ENCODE results near the gene ADAP2. TPM values are rescaled to one million over a fixed set of nuclear protein-coding genes. Genes with fewer than 3 reads are reported as not detected.

Gene ADAP2
- total and polyA plus RNA-seq, 12 donors: 4.1 to 84.7 (median 32.8) TPM

- no peak for TF ChIP-seq POLR2A (IDR thresholded peaks at IDR 0.05)
- no peak for TF ChIP-seq CTCF (IDR thresholded peaks at IDR 0.05)
- no peak overlapping the region for H3K27ac ChIP-seq
- H3K36me3 ChIP-seq (replicated peaks in 1 of 2): no peaks in the 10 kb centered on the region
- H3K4me1 ChIP-seq (replicated peaks in 1 of 2): no peaks in the 10 kb centered on the region
- no peak for DNase-seq
- no peak overlapping the region for H3K4me3 ChIP-seq
- H3K9me3 ChIP-seq (replicated peaks in 1 of 3): no peaks in the 10 kb centered on the region
- no peaks in the 10 kb centered on the region for H3K27me3 ChIP-seq
- intact Hi-C loops (cut with DNase I): no loop called here
Measured at GRCh38 chr17:30913955-30914354, 7.8 kb upstream of the ADAP2 start.

- no peak overlapping the region for H3K4me3 ChIP-seq
- H3K4me1 ChIP-seq (replicated peaks in 1 of 2): no peaks in the 10 kb centered on the region
- no peak for TF ChIP-seq CTCF (IDR thresholded peaks at IDR 0.05)
- TF ChIP-seq POLR2A (IDR thresholded peaks at IDR 0.05): no peak
- WGBS, 4 donors: 70 to 75% (median 73%) methylated on average over 5 of the region's 5 CpGs
- intact Hi-C loops (cut with DNase I): no loop called here
- DNase-seq: no peak
- no peaks in the 10 kb centered on the region for H3K9me3 ChIP-seq (replicated peaks in 1 of 3)
- no peaks in the 10 kb centered on the region for H3K27me3 ChIP-seq
- no peaks in the 10 kb centered on the region for H3K36me3 ChIP-seq (replicated peaks in 1 of 2)
- H3K27ac ChIP-seq: no peak overlapping the region
Measured at GRCh38 chr17:30915833-30916611, 5.7 kb upstream of the ADAP2 start.

DNA sequence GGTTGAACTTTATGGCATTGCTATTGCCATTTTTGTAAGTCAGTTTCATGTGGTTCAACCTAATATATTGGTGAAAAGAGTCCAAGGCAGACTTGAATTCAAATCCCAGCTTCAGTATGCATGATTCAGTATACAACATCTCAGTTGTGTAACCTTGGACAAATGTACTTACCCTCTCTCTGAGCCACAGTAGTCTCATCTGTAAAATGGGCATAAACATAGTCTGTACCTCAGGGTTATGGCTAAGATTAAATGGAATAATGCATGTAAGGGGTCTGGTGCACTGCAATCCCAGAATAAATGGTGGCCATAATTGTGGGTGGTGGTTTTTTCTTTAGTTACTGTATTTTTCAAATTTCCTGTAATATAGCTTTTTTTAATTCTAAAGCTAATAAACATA, 4.7 kb upstream of the ADAP2 start:
- Histone ChIP-seq H3K36me3 (replicated peaks in 1 of 2) (no peaks in the 10 kb centered on the region), H3K9me3 (replicated peaks in 1 of 3) (no peaks in the 10 kb centered on the region), H3K27me3 (no peaks in the 10 kb centered on the region), H3K27ac (no peak overlapping the region), H3K4me1 (replicated peaks in 1 of 2) (peaks cover 8 to 9% of the 10 kb centered on the region in 2 donors), H3K4me3 (no peak overlapping the region)
- no peak for DNase-seq
- intact Hi-C loops (cut with DNase I): no loop called here
- TF ChIP-seq POLR2A (IDR thresholded peaks at IDR 0.05) (no peak), CTCF (IDR thresholded peaks at IDR 0.05) (no peak)

GRCh38 chr17:30920282-30920681, 1.5 kb upstream of the ADAP2 start:
- Histone ChIP-seq H3K4me1 (replicated peaks in 1 of 2) (peaks cover 9 to 18% of the 10 kb centered on the region in 2 donors), H3K9me3 (replicated peaks in 1 of 3) (no peaks in the 10 kb centered on the region), H3K4me3 (no peak overlapping the region), H3K36me3 (replicated peaks in 1 of 2) (no peaks in the 10 kb centered on the region), H3K27ac (no peak overlapping the region), H3K27me3 (peaks cover 8% of the 10 kb centered on the region)
- DNase-seq: no peak
- TF ChIP-seq POLR2A (IDR thresholded peaks at IDR 0.05) (no peak), CTCF (IDR thresholded peaks at IDR 0.05) (no peak)
- WGBS, 4 donors: 54 to 62% (median 60%) methylated on average over 4 of the region's 4 CpGs
- intact Hi-C loops (cut with DNase I): no loop called here
